GM18499 (cell line): ENCODE measurements around the gene GPR108.

Experiments
- ATAC-seq: cut with Tn5 transposase; IDR thresholded peaks from one replicate; pipeline ENCODE4 v1.9.1; 2021; ENCODE audit warnings: moderate number of reproducible peaks; ENCODE audit not compliant: insufficient read depth, unreplicated experiment

GPR108 gene

DNA sequence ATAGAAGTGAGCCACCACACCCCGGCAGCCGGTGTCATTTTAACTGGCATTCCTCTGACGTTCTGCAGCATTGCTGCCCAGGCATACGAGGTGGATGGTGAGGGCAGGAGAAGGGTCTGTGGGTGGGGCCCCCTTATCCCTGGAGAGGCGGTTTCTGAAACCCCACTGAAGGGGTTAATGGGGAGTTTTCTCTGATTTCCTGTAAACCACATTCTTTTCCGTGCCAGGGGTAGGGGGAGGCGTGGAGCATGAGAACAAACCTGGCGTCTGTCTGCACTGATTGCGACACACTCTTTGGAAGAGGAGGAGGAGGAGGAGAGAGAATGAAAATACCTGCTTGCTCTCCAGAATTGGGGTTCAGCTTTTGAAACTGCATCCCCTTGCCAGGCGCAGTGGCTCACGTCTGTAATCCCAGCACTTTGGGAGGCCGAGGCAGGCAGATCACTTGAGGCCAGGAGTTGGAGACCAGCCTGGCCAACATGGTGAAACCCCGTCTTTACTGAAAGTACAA lies 14.2 kb downstream of the GPR108 start:
- no peak for ATAC-seq

DNA sequence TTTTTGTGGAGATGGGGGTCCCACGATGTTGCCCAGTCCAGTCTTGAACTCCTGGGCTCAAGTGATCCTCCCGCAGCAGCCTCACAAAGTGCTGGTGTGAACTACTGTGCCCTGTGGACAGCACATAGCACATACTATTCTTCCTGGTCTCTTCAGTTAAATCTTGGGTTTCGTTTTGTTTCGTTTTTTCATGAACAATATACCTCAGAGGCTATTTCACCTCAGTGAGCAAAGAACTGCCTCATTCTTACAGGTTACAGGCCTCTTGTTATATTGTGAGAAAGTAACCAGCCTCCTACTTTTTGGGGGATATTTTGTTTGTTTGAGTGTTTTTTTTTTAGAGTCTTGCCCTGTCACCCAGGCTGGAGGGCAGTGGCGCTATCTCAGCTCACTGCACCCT lies 15.6 kb downstream of the GPR108 start:
- ATAC-seq: no peak

DNA sequence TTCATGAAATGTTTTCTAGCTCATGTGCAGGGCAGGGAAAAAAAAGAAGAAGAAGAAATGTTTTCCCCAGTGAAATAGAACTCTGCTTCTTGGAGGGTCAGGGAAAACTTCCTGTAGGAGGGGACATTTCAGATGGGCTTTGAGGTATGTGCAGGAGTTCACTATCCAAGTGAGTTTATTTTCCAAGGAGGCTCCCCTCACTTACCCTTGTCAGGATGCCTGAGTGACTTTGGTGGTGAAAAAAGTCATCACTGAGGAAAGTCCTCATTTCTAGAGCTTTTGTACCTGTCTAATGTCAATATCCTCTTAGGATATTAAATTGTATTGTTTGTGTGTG lies 16.3 kb downstream of the GPR108 start:
- no peak for ATAC-seq

GRCh38 chr19:6720369-6721137 lies 16.8 kb downstream of the GPR108 start, which contains the start of gene C3:
Gene C3, minus strand, starts transcription at chr19:6720650. Its CDS starts 61 bp downstream, at chr19:6720589.
- no peak for ATAC-seq

- no peak for ATAC-seq
Observed at GRCh38 chr19:6719992-6720368, 17.4 kb downstream of the GPR108 start.

GRCh38 chr19:6719540-6719861 lies 17.9 kb downstream of the GPR108 start:
- no peak for ATAC-seq

- no peak for ATAC-seq
Observed at GRCh38 chr19:6718741-6719539, 18.4 kb downstream of the GPR108 start.

GRCh38 chr19:6718111-6718740 lies 19.2 kb downstream of the GPR108 start:
- ATAC-seq: no peak

- ATAC-seq: no peak
Observed at GRCh38 chr19:6717441-6717971, 19.9 kb downstream of the GPR108 start.

DNA sequence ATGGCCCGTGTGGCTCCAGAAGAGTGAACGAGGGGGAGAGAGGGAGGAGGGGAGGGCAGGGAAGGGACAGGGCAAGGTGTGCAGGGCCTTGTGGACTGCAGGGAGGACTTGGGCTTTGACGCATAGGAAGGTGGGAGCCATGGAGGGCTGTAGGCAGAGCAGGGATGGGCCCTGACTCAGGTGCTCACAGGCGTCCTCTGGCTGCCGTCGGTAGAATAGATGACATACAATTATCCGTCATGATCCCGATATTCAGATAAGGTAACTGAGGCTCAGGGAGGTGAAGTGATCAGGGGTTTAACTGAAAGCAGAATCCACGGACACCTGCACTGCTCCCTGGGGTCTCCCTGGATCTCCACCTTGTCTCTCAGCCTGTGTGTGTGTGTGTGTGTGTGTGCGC lies 20.3 kb downstream of the GPR108 start:
- ATAC-seq: no peak

DNA sequence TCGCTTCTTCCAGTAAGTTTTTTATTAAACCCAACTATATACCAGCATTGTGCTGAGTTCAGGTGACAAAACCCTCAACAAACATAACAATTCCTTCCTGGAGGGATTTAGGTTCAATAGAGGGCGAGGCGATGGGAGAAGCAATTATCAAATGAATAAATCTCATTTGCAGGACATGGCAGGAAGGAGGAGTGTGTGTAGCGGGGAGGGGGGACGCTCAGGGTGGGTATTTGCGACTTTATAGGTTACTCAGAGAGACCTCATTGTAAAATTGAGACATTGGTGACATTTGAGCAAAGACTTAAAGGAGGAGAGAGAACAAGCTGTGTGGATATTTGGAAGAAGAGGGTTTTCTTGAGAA lies 20.8 kb downstream of the GPR108 start:
- ATAC-seq: no peak

DNA sequence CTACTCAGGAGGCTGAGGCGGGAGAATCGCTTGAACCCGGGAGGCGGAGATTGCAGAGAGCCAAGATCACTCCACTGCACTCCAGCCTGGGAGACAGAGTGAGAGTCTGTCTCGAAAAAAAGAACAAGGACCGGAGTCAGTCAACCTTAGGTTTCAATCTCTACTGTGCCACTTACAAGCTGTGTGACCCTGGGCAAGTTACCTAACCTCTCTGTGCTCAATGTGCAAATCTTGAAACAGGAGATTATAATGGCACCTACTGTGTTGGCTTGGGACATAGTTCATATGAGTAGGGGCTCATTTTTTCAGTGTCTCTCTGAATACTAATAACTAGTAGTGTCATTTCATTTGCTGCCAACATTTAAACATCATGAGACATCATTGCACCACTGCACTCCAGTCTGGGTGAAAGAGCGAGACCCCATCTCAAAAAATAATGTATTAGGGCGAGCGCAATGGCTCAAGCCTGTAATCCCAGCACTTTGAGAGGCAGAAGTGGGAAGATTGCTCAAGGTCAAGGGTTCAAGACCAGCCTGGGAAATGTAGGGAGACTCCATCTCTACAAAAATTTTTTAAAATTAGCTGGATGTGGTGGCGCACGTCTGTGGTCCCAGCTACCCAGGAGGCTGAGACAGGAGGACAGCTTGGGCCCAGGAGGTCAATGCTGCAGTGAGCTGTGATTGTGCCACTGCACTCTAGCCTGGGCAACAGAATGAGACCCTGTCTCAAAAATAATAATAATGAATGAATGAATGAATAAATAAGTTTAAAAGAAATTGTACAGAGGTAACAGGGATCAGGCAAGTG lies 22.4 kb downstream of the GPR108 start:
- no peak for ATAC-seq

- no peak for ATAC-seq
Observed at GRCh38 chr19:6713773-6714692, 23.3 kb downstream of the GPR108 start.

- ATAC-seq: no peak
Observed at GRCh38 chr19:6712692-6713670, 24.4 kb downstream of the GPR108 start.

GRCh38 chr19:6712231-6712630 lies 25.1 kb downstream of the GPR108 start:
- ATAC-seq: no peak

DNA sequence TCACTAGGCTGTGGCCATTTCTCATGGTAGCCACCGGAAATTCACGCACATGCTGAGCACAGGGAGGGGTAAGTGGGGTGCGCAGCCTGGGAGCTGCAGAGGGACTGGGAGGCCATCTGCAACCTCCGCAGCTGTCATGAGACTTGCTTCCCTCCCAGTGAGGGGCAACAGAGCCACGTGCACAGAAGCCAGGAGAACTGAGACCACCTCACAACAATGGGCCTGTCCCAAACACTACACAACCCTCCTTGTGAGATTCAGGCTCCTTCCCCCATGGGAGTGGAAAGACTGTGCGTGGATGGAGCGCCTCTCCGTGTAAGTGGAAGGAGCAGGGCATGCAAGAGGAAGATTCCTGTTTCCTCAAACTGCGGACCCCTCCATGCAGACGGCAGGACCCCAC lies 25.8 kb downstream of the GPR108 start:
- ATAC-seq: no peak

- no peak for ATAC-seq
Observed at GRCh38 chr19:6711078-6711361, 26.4 kb downstream of the GPR108 start.
